DND-41 (cell line): ENCODE results near the gene SIGMAR1.

Experiments used
- CTCF ChIP-seq: IDR thresholded peaks from 2 replicates; pipeline ENCODE4 v1.5.1; 2012; ENCODE audit warnings: borderline replicate concordance, low read length, moderate library complexity, mild to moderate bottlenecking; ENCODE audit not compliant: poor library complexity, severe bottlenecking; ENCODE audit errors: extremely low read depth
- EZH2 ChIP-seq: IDR thresholded peaks from 3 replicates; pipeline ENCODE4 v1.6.1; 2012; ENCODE audit warnings: borderline replicate concordance, low read depth, mild to moderate bottlenecking, moderate library complexity, low read length, inconsistent platforms; ENCODE audit not compliant: severe bottlenecking

- TF ChIP-seq CTCF (no peak), EZH2 (no peak)
These were observed 17.8 kb upstream of the SIGMAR1 start for GRCh38 chr9:34655394-34655793.
